Lung microvascular endothelial cell (primary cell): ENCODE data around the gene MRFAP1L1. TPM values are rescaled to one million over a fixed set of nuclear protein-coding genes. Genes with fewer than 3 reads are reported as not detected.

Source experiments
- DNase-seq, 2 donors: peaks; one replicate each; pipeline versions ENCODE4 v3.0.0 to v3.0.0-alpha.2; 2010; ENCODE audit warnings: low read depth in 2 of 2
- total RNA-seq: library from RNA; depleted of rRNA; stranded (reverse); fragments of >200 nt; gene quantifications from 2 replicates; pipeline ENCODE4 v1.2.1, GENCODE V29; 2014

The MRFAP1L1 gene
- total RNA-seq, 1 donor from 2014 or later: 40.1 TPM

- no peak for DNase-seq
Observed at GRCh38 chr4:6663596-6664393, 45.9 kb downstream of the MRFAP1L1 start.

DNA sequence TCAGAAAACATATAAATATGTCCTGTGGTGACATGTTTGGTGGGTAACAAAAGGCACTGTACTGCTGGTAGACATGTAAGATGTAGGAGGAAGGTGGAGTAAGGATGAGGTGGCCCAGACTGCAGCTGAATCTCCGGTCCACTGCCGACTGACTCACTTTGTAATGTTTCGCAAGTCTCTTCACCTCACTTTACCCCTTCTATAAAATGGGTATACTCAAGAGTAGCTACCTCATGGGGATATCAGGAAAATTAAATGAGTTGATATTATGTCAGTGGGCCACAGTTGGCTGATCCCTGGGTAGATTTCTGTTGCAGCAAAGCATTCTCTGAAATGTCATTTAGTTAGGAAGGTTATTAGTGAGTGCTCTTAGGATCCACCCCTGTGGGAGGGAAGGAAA lies 47.1 kb downstream of the MRFAP1L1 start:
- DNase-seq: no peak

GRCh38 chr4:6660430-6660829 lies 49.2 kb downstream of the MRFAP1L1 start:
- no peak for DNase-seq

- DNase-seq: no peak
Observed at GRCh38 chr4:6659897-6660296, 49.8 kb downstream of the MRFAP1L1 start.

GRCh38 chr4:6658597-6659075 lies 51.0 kb downstream of the MRFAP1L1 start:
- DNase-seq: peak in 1 of 2 donors; percentile 27

GRCh38 chr4:6658209-6658595 lies 51.5 kb downstream of the MRFAP1L1 start:
- no peak for DNase-seq

Other genes starting within 250 kb of the MRFAP1L1 start
- 0.22 and 0.60 TPM in 2 replicates for gene PPP2R2C, start 237.3 kb downstream of the MRFAP1L1 start, total RNA-seq
- gene MAN2B2, start 134.7 kb downstream of the MRFAP1L1 start, total RNA-seq: 5.7 and 8.9 TPM in 2 replicates
- 88.7 and 98.2 TPM in 2 replicates for gene MRFAP1, start 69.2 kb downstream of the MRFAP1L1 start, total RNA-seq
- gene S100P, start 16.0 kb downstream of the MRFAP1L1 start, total RNA-seq: 0.22 and 0.40 TPM in 2 replicates
- gene BLOC1S4, start 6.3 kb upstream of the MRFAP1L1 start, total RNA-seq: 7.2 and 9.3 TPM in 2 replicates
- 10.5 and 10.9 TPM in 2 replicates for gene KIAA0232, start 72.9 kb upstream of the MRFAP1L1 start, total RNA-seq
- 15.0 and 19.8 TPM in 2 replicates for gene TBC1D14, start 200.0 kb upstream of the MRFAP1L1 start, total RNA-seq